WTC11 (cell line): ENCODE measurements around the gene LPAR3.

Experiments used
- ARID4B ChIP-seq: sonication (generic); formaldehyde crosslinking; IDR thresholded peaks from 2 replicates; pipeline ENCODE4 v1.8.0; 2023; ENCODE audit warnings: missing genetic modification reagents, mild to moderate bottlenecking, borderline replicate concordance
- NR2C2 ChIP-seq: sonication (generic); formaldehyde crosslinking; IDR thresholded peaks from 2 replicates; pipeline ENCODE4 v1.8.0; 2022; ENCODE audit warnings: mild to moderate bottlenecking, missing genetic modification reagents

GRCh38 chr1:84847253-84848250 lies 45.5 kb downstream of the LPAR3 start:
- TF ChIP-seq NR2C2 (no peak), ARID4B (CRISPR knock-in tag) (no peak)
